HepG2 (cell line): ENCODE results near the gene EPB41L2. TPM values are rescaled to one million over a fixed set of nuclear protein-coding genes. Genes with fewer than 3 reads are reported as not detected.

Experiments
- ADNP ChIP-seq: sonication (generic); formaldehyde crosslinking; IDR thresholded peaks from 2 replicates; pipeline ENCODE4 v1.4.0; 2020; ENCODE audit warnings: missing genetic modification reagents
- MBD4 ChIP-seq: IDR thresholded peaks from 2 replicates; pipeline ENCODE4 v1.6.1; 2012; ENCODE audit warnings: low read length, inconsistent platforms, borderline replicate concordance
- ZFP90 ChIP-seq: sonication (generic); formaldehyde crosslinking; IDR thresholded peaks from 2 replicates; pipeline ENCODE4 v1.8.0; 2022; ENCODE audit warnings: missing genetic modification reagents, mild to moderate bottlenecking, inconsistent platforms, borderline replicate concordance
- ZNF20 ChIP-seq: sonication (generic); formaldehyde crosslinking; IDR thresholded peaks from 2 replicates; pipeline ENCODE4 v1.4.0; 2020; ENCODE audit warnings: mild to moderate bottlenecking, moderate library complexity, missing genetic modification reagents
- ZNF773 ChIP-seq: sonication (generic); formaldehyde crosslinking; IDR thresholded peaks from 2 replicates; pipeline ENCODE4 v1.4.0; 2020; ENCODE audit warnings: missing genetic modification reagents, borderline replicate concordance
- polyA plus RNA-seq, 8 experiments: library from polyadenylated mRNA; depleted of rRNA in 3 of 8; stranded (reverse) in 7 of 8; unstranded in 1 of 8; fragments of >200 nt; fragmentation: Illumina TruSeq in 4 of 8; extraction: Trizol in 4 of 8; gene quantifications; 2 replicates each; pipeline versions ENCODE4 v1.2.1 to v1.2.3, GENCODE V29; 2011 to 2016; ENCODE audit warnings: low read depth in 4 of 8, missing spikeins in 1 of 8, mixed read lengths in 1 of 8; ENCODE audit not compliant: insufficient read depth in 1 of 8
- total RNA-seq, 5 experiments: library from RNA; depleted of rRNA; stranded (reverse); fragments of >200 nt; fragmentation: Illumina TruSeq; extraction: Trizol; gene quantifications; 2 replicates each; pipeline ENCODE4 v1.2.3, GENCODE V29; 2016; ENCODE audit warnings: low read depth in 1 of 5
- TF ChIP-seq, protein P1 (sequence below): sonication (generic); formaldehyde crosslinking; IDR thresholded peaks from 2 replicates; pipeline ENCODE4 v1.4.0; 2020; ENCODE audit warnings: missing genetic modification reagents, borderline replicate concordance
- TF ChIP-seq, protein P2 (sequence below): sonication (generic); formaldehyde crosslinking; IDR thresholded peaks from 2 replicates; pipeline ENCODE4 v1.4.0; 2020; ENCODE audit warnings: mild to moderate bottlenecking, missing genetic modification reagents
- TF ChIP-seq, protein P3 (sequence below): sonication (generic); formaldehyde crosslinking; IDR thresholded peaks from 2 replicates; pipeline ENCODE4 v1.4.0; 2020; ENCODE audit warnings: missing genetic modification reagents, mild to moderate bottlenecking, borderline replicate concordance
- TF ChIP-seq, protein P4 (sequence below): sonication (generic); formaldehyde crosslinking; IDR thresholded peaks from 2 replicates; pipeline ENCODE4 v1.5.0; 2020; ENCODE audit warnings: missing genetic modification reagents
- TF ChIP-seq, protein P5 (sequence below), 2 experiments: sonication (generic) in 1 of 2; formaldehyde crosslinking in 1 of 2; IDR thresholded peaks; 2 replicates each; pipeline versions ENCODE4 v1.6.1 to v1.9.0; 2014 to 2022; ENCODE audit warnings: antibody characterized with exemption in 1 of 2, borderline replicate concordance in 1 of 2, inconsistent platforms in 1 of 2, low read depth in 1 of 2, missing genetic modification reagents in 1 of 2

Gene EPB41L2
- total and polyA plus RNA-seq, 2 of the 13 experiments (the other 11 are each of a cell fraction or from before 2014, with no cell fraction given): 41.7 to 56.4 TPM

DNA sequence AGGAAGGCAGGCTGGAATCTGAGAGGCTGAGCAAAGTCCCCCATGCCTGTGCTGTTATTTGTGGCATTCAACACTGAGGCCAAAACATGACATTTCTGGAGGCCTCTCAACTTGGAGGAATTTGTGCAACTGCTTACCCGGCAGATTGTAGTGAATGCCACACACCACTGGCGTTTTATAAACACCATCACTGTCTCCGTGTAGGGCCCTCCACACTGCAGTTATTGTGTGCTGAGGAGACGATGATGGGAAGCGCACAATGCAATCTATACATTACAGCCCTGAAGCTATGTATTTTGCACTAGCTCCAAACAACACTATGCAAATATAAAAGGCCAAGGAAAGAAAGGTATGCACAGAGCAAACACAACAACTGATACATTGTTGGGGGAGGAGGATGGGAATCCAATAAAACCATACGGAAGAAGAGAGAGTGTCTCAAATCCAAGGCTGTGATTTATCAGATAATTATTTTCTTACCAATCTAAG, 129.3 kb downstream of the EPB41L2 start (continued):
- TF ChIP-seq, protein P1, sequence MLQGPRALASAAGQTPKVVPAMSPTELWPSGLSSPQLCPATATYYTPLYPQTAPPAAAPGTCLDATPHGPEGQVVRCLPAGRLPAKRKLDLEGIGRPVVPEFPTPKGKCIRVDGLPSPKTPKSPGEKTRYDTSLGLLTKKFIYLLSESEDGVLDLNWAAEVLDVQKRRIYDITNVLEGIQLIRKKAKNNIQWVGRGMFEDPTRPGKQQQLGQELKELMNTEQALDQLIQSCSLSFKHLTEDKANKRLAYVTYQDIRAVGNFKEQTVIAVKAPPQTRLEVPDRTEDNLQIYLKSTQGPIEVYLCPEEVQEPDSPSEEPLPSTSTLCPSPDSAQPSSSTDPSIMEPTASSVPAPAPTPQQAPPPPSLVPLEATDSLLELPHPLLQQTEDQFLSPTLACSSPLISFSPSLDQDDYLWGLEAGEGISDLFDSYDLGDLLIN: no peak
- TF ChIP-seq ZFP90: peak; percentile 92
- no peak for TF ChIP-seq ADNP (CRISPR knock-in tag)
- TF ChIP-seq ZNF773 (CRISPR knock-in tag): no peak
- TF ChIP-seq, protein P2, sequence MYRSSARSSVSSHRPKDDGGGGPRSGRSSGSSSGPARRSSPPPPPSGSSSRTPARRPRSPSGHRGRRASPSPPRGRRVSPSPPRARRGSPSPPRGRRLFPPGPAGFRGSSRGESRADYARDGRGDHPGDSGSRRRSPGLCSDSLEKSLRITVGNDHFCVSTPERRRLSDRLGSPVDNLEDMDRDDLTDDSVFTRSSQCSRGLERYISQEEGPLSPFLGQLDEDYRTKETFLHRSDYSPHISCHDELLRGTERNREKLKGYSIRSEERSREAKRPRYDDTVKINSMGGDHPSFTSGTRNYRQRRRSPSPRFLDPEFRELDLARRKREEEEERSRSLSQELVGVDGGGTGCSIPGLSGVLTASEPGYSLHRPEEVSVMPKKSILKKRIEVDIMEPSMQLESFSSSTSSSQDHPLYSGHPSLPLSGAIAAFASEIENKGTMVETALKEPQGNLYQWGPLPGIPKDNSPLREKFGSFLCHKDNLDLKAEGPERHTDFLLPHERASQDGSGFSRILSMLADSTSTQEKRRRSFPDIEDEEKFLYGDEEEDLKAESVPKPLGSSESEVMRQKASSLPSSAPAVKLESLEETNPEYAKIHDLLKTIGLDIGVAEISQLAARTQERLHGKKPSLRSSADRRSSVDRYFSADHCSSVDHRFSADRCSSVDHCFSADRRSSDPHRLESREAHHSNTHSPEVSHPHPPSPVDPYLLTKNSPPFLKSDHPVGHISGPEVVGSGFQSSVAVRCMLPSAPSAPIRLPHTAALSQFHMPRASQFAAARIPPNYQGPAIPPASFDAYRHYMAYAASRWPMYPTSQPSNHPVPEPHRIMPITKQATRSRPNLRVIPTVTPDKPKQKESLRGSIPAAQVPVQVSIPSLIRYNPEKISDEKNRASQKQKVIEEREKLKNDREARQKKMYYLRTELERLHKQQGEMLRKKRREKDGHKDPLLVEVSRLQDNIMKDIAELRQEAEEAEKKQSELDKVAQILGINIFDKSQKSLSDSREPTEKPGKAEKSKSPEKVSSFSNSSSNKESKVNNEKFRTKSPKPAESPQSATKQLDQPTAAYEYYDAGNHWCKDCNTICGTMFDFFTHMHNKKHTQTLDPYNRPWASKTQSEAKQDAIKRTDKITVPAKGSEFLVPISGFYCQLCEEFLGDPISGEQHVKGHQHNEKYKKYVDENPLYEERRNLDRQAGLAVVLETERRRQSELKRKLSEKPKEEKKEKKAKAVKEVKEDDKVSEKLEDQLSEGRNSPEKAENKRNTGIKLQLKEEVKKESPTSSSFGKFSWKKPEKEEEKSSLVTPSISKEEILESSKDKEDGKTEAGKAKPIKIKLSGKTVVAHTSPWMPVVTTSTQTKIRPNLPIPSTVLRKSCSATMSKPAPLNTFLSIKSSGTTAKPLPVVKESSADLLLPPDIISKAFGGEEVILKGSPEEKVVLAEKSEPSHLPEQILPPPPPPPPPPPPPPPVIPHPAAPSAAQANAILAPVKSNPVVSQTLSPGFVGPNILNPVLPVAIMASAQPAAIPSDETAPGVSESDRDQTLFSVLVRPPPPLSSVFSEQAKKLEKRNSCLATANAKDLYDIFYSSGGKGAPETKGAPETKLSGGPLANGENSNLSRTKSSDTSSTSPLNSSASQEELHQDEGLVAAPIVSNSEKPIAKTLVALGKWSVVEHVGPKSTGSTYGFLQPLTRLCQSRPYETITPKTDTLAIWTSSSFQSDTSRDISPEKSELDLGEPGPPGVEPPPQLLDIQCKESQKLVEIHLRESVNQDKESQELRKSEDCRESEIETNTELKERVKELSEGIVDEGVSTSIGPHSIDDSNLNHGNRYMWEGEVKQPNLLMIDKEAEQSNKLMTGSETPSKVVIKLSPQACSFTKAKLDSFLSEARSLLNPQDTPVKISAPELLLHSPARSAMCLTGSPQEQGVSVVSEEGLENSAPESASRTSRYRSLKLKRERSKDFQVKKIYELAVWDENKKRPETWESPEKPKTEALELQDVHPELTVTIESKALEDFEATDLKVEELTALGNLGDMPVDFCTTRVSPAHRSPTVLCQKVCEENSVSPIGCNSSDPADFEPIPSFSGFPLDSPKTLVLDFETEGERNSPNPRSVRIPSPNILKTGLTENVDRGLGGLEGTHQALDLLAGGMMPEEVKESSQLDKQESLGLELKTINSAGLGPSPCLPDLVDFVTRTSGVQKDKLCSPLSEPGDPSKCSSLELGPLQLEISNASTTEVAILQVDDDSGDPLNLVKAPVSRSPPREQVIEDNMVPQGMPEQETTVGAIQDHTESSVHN (CRISPR knock-in tag): peak; percentile 74; the same call in 1 of the 2 replicates
- TF ChIP-seq, protein P3, sequence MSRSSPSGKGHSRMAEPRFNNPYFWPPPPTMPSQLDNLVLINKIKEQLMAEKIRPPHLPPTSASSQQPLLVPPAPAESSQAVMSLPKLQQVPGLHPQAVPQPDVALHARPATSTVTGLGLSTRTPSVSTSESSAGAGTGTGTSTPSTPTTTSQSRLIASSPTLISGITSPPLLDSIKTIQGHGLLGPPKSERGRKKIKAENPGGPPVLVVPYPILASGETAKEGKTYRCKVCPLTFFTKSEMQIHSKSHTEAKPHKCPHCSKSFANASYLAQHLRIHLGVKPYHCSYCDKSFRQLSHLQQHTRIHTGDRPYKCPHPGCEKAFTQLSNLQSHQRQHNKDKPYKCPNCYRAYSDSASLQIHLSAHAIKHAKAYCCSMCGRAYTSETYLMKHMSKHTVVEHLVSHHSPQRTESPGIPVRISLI: peak; percentile 68; the same call in 1 of the 2 replicates
- TF ChIP-seq MBD4: peak; percentile 88; the same call in 1 of the 2 replicates
- no peak for TF ChIP-seq ZNF20 (CRISPR knock-in tag)
- TF ChIP-seq, protein P4, sequence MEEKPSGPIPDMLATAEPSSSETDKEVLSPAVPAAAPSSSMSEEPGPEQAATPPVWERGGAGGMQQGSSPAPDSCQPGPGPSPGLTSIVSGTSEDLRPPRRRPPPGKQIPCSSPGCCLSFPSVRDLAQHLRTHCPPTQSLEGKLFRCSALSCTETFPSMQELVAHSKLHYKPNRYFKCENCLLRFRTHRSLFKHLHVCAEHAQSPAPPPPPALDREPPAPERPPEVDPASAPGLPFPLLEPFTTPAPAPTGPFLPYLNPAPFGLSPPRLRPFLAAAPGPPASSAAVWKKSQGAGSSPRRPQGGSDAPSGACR (CRISPR knock-in tag): no peak
- TF ChIP-seq, protein P5, sequence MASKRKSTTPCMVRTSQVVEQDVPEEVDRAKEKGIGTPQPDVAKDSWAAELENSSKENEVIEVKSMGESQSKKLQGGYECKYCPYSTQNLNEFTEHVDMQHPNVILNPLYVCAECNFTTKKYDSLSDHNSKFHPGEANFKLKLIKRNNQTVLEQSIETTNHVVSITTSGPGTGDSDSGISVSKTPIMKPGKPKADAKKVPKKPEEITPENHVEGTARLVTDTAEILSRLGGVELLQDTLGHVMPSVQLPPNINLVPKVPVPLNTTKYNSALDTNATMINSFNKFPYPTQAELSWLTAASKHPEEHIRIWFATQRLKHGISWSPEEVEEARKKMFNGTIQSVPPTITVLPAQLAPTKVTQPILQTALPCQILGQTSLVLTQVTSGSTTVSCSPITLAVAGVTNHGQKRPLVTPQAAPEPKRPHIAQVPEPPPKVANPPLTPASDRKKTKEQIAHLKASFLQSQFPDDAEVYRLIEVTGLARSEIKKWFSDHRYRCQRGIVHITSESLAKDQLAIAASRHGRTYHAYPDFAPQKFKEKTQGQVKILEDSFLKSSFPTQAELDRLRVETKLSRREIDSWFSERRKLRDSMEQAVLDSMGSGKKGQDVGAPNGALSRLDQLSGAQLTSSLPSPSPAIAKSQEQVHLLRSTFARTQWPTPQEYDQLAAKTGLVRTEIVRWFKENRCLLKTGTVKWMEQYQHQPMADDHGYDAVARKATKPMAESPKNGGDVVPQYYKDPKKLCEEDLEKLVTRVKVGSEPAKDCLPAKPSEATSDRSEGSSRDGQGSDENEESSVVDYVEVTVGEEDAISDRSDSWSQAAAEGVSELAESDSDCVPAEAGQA (IDR thresholded peaks at IDR 0.05; ENCODE audit: low read depth): peak; percentile 77; the same call in 1 of the 2 replicates
- TF ChIP-seq, protein P5 (CRISPR knock-in tag; IDR thresholded peaks at IDR 0.05; ENCODE audit: borderline replicate concordance): no peak
